ENCODE data around the gene PACRG. TPM values are rescaled to one million over a fixed set of nuclear protein-coding genes. Genes with fewer than 3 reads are reported as not detected.

The PACRG gene
- total and polyA plus RNA-seq, 10 of the 15 experiments (the other 5 are each of a cell fraction or from before 2014, with no cell fraction given): not detected

GRCh38 chr6:163187201-163187600, 459.4 kb downstream of the PACRG start:
- Histone ChIP-seq H4K20me1 (ENCODE audit: control insufficient read depth, insufficient read depth) (no peaks in the 10 kb centered on the region), H3K27ac (ENCODE audit: control insufficient read depth, insufficient read depth) (no peak overlapping the region), H3K27me3 (replicated peaks in 1 of 2; ENCODE audit: control insufficient read depth in 2 of 2, insufficient read depth in 2 of 2, low read length in 1 of 2) (peaks cover 0 to 2% of the 10 kb centered on the region in 2 experiments; a peak in 2 of 4 replicates), H3K9me3 (replicated peaks; ENCODE audit: control insufficient read depth, insufficient read depth, low read length) (no peaks in the 10 kb centered on the region), H3K9ac (ENCODE audit: control insufficient read depth, insufficient read depth, low read length) (no peak overlapping the region), H3K4me1 (ENCODE audit: control insufficient read depth, insufficient read depth, low read length) (no peaks in the 10 kb centered on the region), H3K36me3 (ENCODE audit: control insufficient read depth in 2 of 2, insufficient read depth in 2 of 2, low read length in 1 of 2) (no peaks in the 10 kb centered on the region), H2AFZ (ENCODE audit: control insufficient read depth, low read depth, low read length) (no peak overlapping the region), H3K79me2 (ENCODE audit: control insufficient read depth, insufficient read depth, low read length) (no peaks in the 10 kb centered on the region), H3K4me2 (ENCODE audit: control insufficient read depth, insufficient read depth) (no peak overlapping the region), H3K4me3 (no peak overlapping the region)
- in situ Hi-C loops (cut with MboI): no loop called here
- SMC1A ChIA-PET (ENCODE audit: uncharacterized antibody, unreplicated experiment): no interaction called here
- intact Hi-C loops (cut with micrococcal nuclease; ENCODE audit: unreplicated experiment): no loop called here
- no peak for DNase-seq (ENCODE audit: low read depth, low spot score)
- CTCF ChIA-PET: no interaction called here
- RAD21 ChIA-PET (ENCODE audit: unreplicated experiment): no interaction called here
- POLR2A ChIA-PET: no interaction called here
- FAIRE-seq: no peak
- BruUV-seq (replicated peaks): no TSS peak
- WGBS (ENCODE audit: insufficient coverage, insufficient replicate concordance, low lambda C conversion rate, missing lambda C conversion rate): 43% methylated on average over 17 of the region's 17 CpGs
- no peak for TF ChIP-seq CUX1 (IDR thresholded peaks at IDR 0.05; ENCODE audit: insufficient replicate concordance, low read depth, low read length)
- TF ChIP-seq TCF7 (IDR thresholded peaks at IDR 0.05; ENCODE audit: borderline replicate concordance): no peak
- no peak for TF ChIP-seq SRF (IDR thresholded peaks at IDR 0.05; ENCODE audit: low read depth in 2 of 2, low read length in 2 of 2)
- no peak for TF ChIP-seq DPF2 (IDR thresholded peaks at IDR 0.05)
- no peak for TF ChIP-seq ZZZ3 (IDR thresholded peaks at IDR 0.05; ENCODE audit: control insufficient read depth, insufficient read length, low read depth)
- TF ChIP-seq HDAC2 (IDR thresholded peaks at IDR 0.05): no peak
- TF ChIP-seq IRF4 (IDR thresholded peaks at IDR 0.05; ENCODE audit: low read depth, low read length): no peak
- no peak for TF ChIP-seq SPI1 (IDR thresholded peaks at IDR 0.05; ENCODE audit: borderline replicate concordance, insufficient read depth, low read depth, low read length)
- no peak for TF ChIP-seq NR2F1 (conservative IDR thresholded peaks at IDR 0.05)
- no peak for TF ChIP-seq JUNB (IDR thresholded peaks at IDR 0.05)
- TF ChIP-seq SIN3A (IDR thresholded peaks at IDR 0.05; ENCODE audit: low read depth, low read length): no peak
- no peak for TF ChIP-seq ZNF384 (IDR thresholded peaks at IDR 0.05; ENCODE audit: borderline replicate concordance, low read depth, low read length)
- no peak for TF ChIP-seq USF1 (IDR thresholded peaks at IDR 0.05; ENCODE audit: borderline replicate concordance, extremely low read length, insufficient read depth, low read depth, low read length)
- TF ChIP-seq ZNF24 (IDR thresholded peaks at IDR 0.05): no peak
- no peak for TF ChIP-seq RB1 (IDR thresholded peaks at IDR 0.05; ENCODE audit: borderline replicate concordance)
- TF ChIP-seq BCL11A (IDR thresholded peaks at IDR 0.05; ENCODE audit: low read depth, low read length): no peak
- no peak for TF ChIP-seq KLF5 (IDR thresholded peaks at IDR 0.05; ENCODE audit: partially characterized antibody)
- TF ChIP-seq ZNF622 (IDR thresholded peaks at IDR 0.05): no peak
- no peak for TF ChIP-seq BCL3 (IDR thresholded peaks at IDR 0.05; ENCODE audit: borderline replicate concordance, insufficient read depth, low read depth, low read length, poor library complexity, severe bottlenecking)
- no peak for ATAC-seq
